Duodenal mucosa (tissue), 2 donors: ENCODE measurements around the gene VPS33A.

Experiments used
- H3K27ac ChIP-seq: one replicate; pipeline ENCODE4 v1.7.0; 2013; ENCODE audit warnings: low read depth, low read length
- H3K27me3 ChIP-seq, 2 donors: one replicate each; pipeline ENCODE4 v1.7.0; 2013; ENCODE audit warnings: low read length in 2 of 2, control low read depth in 1 of 2; ENCODE audit not compliant: insufficient read depth in 2 of 2, control insufficient read depth in 1 of 2
- H3K36me3 ChIP-seq, 2 donors: one replicate each; pipeline ENCODE4 v1.7.0; 2013; ENCODE audit warnings: low read length in 2 of 2, control low read depth in 1 of 2; ENCODE audit not compliant: insufficient read depth in 2 of 2, control insufficient read depth in 1 of 2
- H3K4me1 ChIP-seq, 2 donors: one replicate each; pipeline ENCODE4 v1.7.0; 2013; ENCODE audit warnings: low read length in 2 of 2, control low read depth in 1 of 2; ENCODE audit not compliant: insufficient read depth in 2 of 2, control insufficient read depth in 1 of 2
- H3K4me3 ChIP-seq, 2 donors: one replicate each; pipeline ENCODE4 v1.7.0; 2013; ENCODE audit warnings: low read length in 2 of 2, low read depth in 1 of 2
- H3K9ac ChIP-seq, 2 donors: one replicate each; pipeline ENCODE4 v1.7.0; 2013; ENCODE audit warnings: low read length in 2 of 2, low read depth in 1 of 2
- H3K9me3 ChIP-seq, 2 donors: one replicate each; pipeline ENCODE4 v1.7.0; 2013; ENCODE audit warnings: low read length in 2 of 2, control low read depth in 1 of 2; ENCODE audit not compliant: control insufficient read depth in 1 of 2

VPS33A gene

DNA sequence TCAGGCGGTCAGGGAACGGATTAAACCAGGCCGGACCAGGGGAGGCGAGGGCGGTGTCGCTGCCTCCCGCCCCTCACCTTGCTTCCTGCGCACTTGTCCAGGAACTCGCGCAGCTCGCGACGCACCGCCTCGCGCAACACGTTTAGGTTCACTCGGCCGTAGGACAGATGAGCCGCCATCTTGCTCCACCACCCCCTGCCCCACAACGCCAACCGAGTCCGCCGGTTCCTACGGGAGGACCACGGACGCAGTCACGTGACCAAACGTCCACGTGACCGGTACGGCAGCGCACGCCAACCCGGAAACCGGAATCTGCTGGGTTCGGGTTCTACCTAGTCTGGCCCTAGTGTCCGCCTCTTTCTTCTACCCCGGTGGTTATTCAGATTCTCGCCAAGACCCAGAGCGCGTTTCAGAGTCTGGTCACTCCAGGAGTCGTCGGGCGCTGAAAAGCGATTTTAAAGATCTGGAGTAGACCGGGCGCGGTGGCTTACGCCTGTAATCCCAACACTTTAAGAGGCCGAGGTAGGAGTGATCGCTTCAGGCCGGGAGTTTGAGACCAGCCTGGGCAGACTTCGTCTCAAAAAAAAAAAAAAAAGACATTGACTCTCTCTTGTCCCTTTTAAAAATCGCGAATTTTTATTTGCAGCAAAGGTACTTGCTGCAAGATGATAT is at the start of gene VPS33A:
Gene VPS33A, minus strand, starts transcription at position 265 of the 672 bp plus-strand sequence. Its CDS starts 86 bp downstream, at position 179.
- peak within 1 kb of the TSS; percentile 78 to 87 for H3K9ac ChIP-seq
- peaks cover 4 to 15% of the 10 kb centered on the region in 2 donors for H3K4me1 ChIP-seq
- H3K4me3 ChIP-seq = peak within 1 kb of the TSS; percentile 94 to 98
- peaks cover under 1 to 7% of the 10 kb centered on the region in 2 donors for H3K36me3 ChIP-seq
- peak within 1 kb of the TSS; percentile 73 for H3K27ac ChIP-seq
- H3K9me3 ChIP-seq = no peaks in the 10 kb centered on the region
- no peaks in the 10 kb centered on the region for H3K27me3 ChIP-seq

DNA sequence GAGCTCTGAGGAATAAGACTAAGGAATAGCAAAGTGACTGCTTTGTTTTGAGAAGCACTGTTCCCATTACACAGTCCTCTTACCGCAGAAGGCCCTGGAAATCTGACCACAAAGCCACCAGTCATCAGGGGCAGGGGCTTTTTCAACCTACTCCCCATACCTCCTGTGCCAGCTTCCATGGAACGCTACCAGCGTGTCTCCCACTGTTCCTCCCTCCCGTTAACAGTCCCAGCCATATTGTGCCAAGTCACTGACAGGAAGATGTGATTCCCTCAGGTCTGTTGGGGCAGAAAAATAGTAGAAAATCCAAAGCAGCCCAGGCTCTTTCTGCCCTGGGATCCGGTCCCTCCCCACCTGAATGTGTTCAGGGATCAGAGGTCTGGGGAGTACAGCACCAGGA is 46.6 kb upstream of the VPS33A start:
- Histone ChIP-seq H3K9me3 (no peaks in the 10 kb centered on the region), H3K36me3 (peaks cover 24 to 57% of the 10 kb centered on the region in 2 donors), H3K27me3 (no peaks in the 10 kb centered on the region), H3K4me1 (no peaks in the 10 kb centered on the region), H3K27ac (no peak overlapping the region), H3K4me3 (no peak overlapping the region), H3K9ac (no peak overlapping the region)

DNA sequence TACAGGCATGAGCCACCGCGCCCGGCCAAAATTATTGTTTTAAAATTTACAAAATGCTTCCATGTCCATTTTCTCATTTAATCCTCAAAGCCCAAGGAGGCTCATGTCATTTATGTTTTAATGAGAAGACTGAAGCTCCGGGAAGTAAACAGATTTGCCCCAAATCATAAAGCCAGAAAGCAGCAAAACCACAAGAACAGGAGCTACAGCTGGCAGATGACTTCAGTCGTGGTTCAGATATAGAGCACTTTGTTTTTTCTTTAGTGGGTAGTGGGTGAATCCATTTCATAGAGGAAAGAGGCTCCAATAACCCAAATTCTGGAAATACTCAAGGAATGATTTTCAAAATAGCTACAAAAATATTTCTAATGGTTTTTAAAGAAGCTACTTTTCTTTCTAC is 45.4 kb upstream of the VPS33A start:
- H3K27ac ChIP-seq = no peak overlapping the region
- H3K36me3 ChIP-seq = peaks cover 17 to 50% of the 10 kb centered on the region in 2 donors

DNA sequence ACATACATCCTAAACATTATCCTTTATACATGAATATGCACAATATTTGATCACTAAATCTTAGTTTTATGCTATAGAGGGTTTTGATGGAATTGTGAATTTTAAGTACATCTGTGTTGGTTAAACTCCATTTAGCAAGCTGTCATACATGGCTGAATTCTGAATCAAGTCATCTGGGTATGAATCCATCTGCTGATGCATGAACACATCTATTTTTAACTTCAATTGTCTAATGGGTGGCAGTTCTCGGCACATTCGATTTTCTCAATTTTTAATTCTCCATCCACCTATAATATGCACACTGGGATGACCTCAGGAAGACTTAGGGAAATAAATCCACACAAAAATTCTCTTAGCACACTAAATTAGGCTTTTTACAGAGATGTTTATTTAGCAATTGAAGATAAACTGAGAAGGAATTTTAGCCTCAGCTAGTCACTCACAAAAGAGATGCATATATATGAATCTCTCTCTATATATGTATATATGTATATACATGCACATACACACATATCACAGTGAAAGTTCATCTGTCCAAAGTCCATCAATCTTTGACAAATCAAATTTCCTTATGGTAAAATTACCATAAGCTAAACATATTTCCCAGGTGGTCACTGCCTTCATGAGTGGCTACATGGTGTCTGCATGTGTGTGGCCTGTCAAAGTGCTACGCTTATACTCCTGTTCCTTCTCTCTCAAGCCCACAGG is 44.5 kb upstream of the VPS33A start:
- no peaks in the 10 kb centered on the region for H3K4me1 ChIP-seq
- no peak overlapping the region for H3K27ac ChIP-seq
- no peaks in the 10 kb centered on the region for H3K9me3 ChIP-seq
- no peak overlapping the region for H3K4me3 ChIP-seq
- no peaks in the 10 kb centered on the region for H3K27me3 ChIP-seq
- no peak overlapping the region for H3K9ac ChIP-seq
- H3K36me3 ChIP-seq = peaks cover 21 to 50% of the 10 kb centered on the region in 2 donors

More for the DNA sequence above, 45.4 kb upstream of the VPS33A start:
- Histone ChIP-seq H3K27me3 (no peaks in the 10 kb centered on the region), H3K9me3 (no peaks in the 10 kb centered on the region), H3K4me3 (no peak overlapping the region), H3K9ac (no peak overlapping the region), H3K4me1 (no peaks in the 10 kb centered on the region)

DNA sequence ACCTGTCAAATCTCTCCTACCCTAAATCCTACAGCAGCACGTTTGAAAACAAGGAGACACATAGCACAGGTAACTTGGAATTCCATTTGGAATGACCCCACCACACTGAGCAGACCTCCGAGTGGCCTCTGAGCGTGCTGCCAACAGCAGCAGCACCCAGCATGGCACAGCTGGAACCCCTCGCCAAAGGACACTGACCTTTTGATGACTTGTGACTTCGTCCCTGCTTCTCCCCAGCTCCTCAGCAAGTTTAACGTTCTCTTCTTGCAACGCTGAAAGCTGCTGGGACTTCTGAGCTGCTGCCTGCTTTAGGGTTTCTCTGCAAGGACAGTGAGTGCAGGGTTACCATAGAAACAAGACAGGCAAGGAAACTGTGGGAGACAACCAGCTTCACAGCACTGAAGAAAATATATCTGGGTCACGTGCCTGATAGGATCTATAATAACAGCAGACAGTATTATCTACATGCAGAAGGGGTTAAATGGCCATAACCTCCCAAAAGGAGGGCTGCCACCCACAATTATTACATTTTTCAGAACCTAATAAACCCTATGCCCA is 43.3 kb upstream of the VPS33A start:
- Histone ChIP-seq H3K4me1 (no peaks in the 10 kb centered on the region), H3K4me3 (no peak overlapping the region), H3K9me3 (no peaks in the 10 kb centered on the region), H3K36me3 (peaks cover 24 to 43% of the 10 kb centered on the region in 2 donors), H3K27ac (no peak overlapping the region), H3K27me3 (no peaks in the 10 kb centered on the region), H3K9ac (no peak overlapping the region)

DNA sequence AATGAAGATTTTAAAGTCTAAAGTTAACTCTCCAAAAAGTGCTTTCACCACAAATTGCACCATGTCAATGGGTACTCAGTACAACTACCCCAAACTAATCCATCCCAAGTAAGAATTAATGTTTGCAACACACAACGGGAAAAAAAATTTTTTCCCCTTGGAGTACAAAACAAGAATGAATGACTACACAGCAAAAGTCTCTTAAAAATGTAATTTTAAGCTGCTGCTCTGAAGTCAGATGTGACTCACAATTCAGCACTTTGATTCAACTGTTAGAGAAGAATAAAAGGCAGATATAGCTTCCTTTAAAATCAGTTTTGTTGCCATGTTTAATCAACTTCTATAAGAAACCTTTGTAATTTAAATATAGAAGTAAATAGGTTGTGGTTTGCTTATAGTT is 42.5 kb upstream of the VPS33A start:
- Histone ChIP-seq H3K36me3 (peaks cover 26 to 44% of the 10 kb centered on the region in 2 donors), H3K27ac (no peak overlapping the region), H3K4me3 (no peak overlapping the region), H3K27me3 (no peaks in the 10 kb centered on the region), H3K9me3 (no peaks in the 10 kb centered on the region), H3K4me1 (no peaks in the 10 kb centered on the region), H3K9ac (no peak overlapping the region)

DNA sequence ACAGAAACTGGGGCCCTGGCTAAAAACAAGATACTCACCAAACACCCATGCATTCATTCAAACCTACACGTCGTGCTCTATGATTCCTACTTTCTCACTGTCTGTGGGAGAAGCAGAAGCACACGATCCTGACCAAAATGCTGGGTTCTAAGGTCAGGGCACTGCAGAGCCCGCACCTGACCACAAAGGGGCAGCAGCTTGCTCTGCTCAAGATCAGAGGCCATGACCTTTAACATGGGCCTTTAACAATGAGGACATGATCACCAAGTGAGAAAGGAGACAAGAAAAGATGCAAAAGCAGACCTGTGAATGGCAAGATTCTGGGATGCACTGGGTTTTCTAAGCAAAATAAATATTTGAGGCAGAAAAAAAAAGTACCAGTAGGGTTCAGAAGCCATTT is 40.1 kb upstream of the VPS33A start:
- peaks cover 24 to 52% of the 10 kb centered on the region in 2 donors for H3K36me3 ChIP-seq

DNA sequence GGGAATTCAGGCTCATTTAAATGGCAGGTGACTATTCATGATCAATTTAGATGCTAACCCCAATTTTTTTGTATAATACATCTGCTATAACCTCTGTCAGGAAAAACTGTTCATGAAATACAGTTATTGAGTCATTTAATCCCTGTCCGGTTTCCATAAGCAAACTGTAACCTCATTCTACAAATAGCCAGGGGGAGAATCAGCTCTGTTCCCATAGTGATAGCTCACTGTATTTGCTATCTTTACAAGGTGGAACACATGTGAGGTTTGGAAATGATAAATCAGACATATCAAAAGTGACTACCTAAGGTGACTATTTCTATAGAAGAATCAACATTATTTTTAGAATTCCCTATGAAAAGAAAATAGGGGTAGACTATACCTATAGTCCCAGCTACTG is 38.6 kb upstream of the VPS33A start:
- no peaks in the 10 kb centered on the region for H3K27me3 ChIP-seq
- H3K27ac ChIP-seq = no peak overlapping the region
- no peaks in the 10 kb centered on the region for H3K9me3 ChIP-seq
- no peaks in the 10 kb centered on the region for H3K4me1 ChIP-seq
- peaks cover 24 to 55% of the 10 kb centered on the region in 2 donors for H3K36me3 ChIP-seq
- no peak overlapping the region for H3K4me3 ChIP-seq
- no peak overlapping the region for H3K9ac ChIP-seq

More for the DNA sequence above, 40.1 kb upstream of the VPS33A start:
- Histone ChIP-seq H3K27ac (no peak overlapping the region), H3K4me1 (no peaks in the 10 kb centered on the region), H3K9ac (no peak overlapping the region), H3K4me3 (no peak overlapping the region), H3K27me3 (no peaks in the 10 kb centered on the region), H3K9me3 (no peaks in the 10 kb centered on the region)

DNA sequence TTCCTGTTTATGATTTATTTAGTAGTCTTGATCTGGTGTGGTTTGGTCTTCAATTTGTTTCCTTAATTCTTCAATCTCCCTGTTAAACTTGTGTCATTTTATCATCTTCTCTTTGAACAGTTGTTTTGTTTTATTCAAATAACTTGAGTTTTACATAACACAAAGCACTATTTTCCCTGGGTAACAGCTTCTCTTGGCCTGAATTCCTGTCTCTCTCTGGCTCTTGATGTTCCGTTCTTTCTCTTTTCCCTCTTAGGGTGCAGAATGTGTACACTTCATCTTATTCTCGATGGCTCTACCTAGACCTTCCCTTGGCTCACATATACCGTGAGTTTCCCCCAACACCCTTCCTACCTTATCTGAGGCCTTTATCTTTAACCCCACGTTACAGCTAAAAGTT is 36.8 kb upstream of the VPS33A start:
- Histone ChIP-seq H3K4me3 (no peak overlapping the region), H3K36me3 (peaks cover 15 to 49% of the 10 kb centered on the region in 2 donors), H3K27me3 (no peaks in the 10 kb centered on the region), H3K9me3 (no peaks in the 10 kb centered on the region), H3K9ac (no peak overlapping the region), H3K27ac (no peak overlapping the region), H3K4me1 (no peaks in the 10 kb centered on the region)

DNA sequence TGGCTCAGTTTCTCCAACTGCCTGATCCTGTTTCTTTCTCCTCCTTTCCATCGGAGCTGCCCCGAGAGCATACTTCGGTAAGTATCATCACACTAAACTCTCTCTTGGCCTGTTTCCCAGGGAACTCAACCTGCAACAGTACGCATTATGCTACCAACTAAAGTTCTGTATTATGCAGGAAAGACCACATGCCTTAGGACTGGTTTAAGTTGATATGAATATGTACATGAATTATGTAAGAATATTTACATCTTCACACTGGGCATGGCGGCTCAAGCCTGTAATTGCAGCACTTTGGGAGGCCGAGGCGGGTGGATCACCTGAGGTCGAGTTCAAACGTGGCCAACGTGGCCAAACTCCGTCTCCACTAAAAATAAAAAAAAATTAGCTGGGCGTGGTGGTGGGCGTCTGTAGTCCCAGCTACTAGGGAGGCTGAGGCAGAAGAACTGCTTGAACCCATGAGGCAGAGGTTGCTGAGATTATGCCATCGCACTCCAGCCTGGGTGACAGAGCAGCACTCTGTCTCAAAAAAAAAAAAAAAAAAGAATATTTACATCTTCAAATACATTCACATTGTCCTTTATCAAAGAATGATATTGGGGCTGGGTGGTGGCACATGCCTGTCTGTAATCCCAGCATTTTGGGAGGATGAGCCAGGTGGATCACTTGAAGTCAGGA is 31.9 kb upstream of the VPS33A start:
- Histone ChIP-seq H3K4me1 (no peaks in the 10 kb centered on the region), H3K4me3 (no peak overlapping the region), H3K9me3 (no peaks in the 10 kb centered on the region), H3K9ac (no peak overlapping the region), H3K36me3 (peaks cover 16 to 29% of the 10 kb centered on the region in 2 donors), H3K27ac (no peak overlapping the region), H3K27me3 (no peaks in the 10 kb centered on the region)
